ENCODE results near the gene MCEMP1. TPM values are rescaled to one million over a fixed set of nuclear protein-coding genes. Genes with fewer than 3 reads are reported as not detected.

Gene MCEMP1
- total RNA-seq, 3 donors from 2014 or later: 1.0 to 2.4 TPM; not detected in 1

GRCh38 chr19:7699003-7699402, 22.1 kb downstream of the MCEMP1 start:
- intact Hi-C loops (cut with DNase I; ENCODE audit: low total_unique reads): no loop called here
- Histone ChIP-seq H3K27ac (no peak overlapping the region), H3K9me3 (no peaks in the 10 kb centered on the region), H3K36me3 (no peaks in the 10 kb centered on the region), H3K4me1 (no peaks in the 10 kb centered on the region), H3K4me3 (no peak overlapping the region), H3K27me3 (peaks cover 0 to 51% of the 10 kb centered on the region in 2 donors)
- no peak for DNase-seq (ENCODE audit: low spot score in 2 of 2)
- TF ChIP-seq CTCF (IDR thresholded peaks at IDR 0.05): no peak
- no peak for TF ChIP-seq POLR2AphosphoS5 (IDR thresholded peaks at IDR 0.05)
- no peak for TF ChIP-seq POLR2A (IDR thresholded peaks at IDR 0.05)

- no peak for TF ChIP-seq POLR2AphosphoS5 (IDR thresholded peaks at IDR 0.05)
- H3K4me1 ChIP-seq: no peaks in the 10 kb centered on the region
- H3K9me3 ChIP-seq: no peaks in the 10 kb centered on the region
- intact Hi-C loops (cut with DNase I; ENCODE audit: low total_unique reads): no loop called here
- H3K27me3 ChIP-seq: peaks cover 0 to 57% of the 10 kb centered on the region in 2 donors
- no peak for DNase-seq (ENCODE audit: low spot score in 2 of 2)
- H3K36me3 ChIP-seq: no peaks in the 10 kb centered on the region
- no peak overlapping the region for H3K27ac ChIP-seq
- no peak overlapping the region for H3K4me3 ChIP-seq
These were observed 22.8 kb downstream of the MCEMP1 start for GRCh38 chr19:7699417-7700401.

GRCh38 chr19:7701049-7701653, 24.3 kb downstream of the MCEMP1 start:
- Histone ChIP-seq H3K36me3 (no peaks in the 10 kb centered on the region), H3K4me1 (no peaks in the 10 kb centered on the region), H3K27me3 (peaks cover 0 to 58% of the 10 kb centered on the region in 2 donors), H3K9me3 (no peaks in the 10 kb centered on the region), H3K4me3 (no peak overlapping the region), H3K27ac (no peak overlapping the region)
- no peak for TF ChIP-seq POLR2AphosphoS5 (IDR thresholded peaks at IDR 0.05)
- no peak for TF ChIP-seq POLR2A (IDR thresholded peaks at IDR 0.05)
- no peak for TF ChIP-seq CTCF (IDR thresholded peaks at IDR 0.05)
- intact Hi-C loops (cut with DNase I; ENCODE audit: low total_unique reads): no loop called here
- no peak for DNase-seq (ENCODE audit: low spot score in 2 of 2)

- no peaks in the 10 kb centered on the region for H3K36me3 ChIP-seq
- no peak for DNase-seq (ENCODE audit: low spot score in 2 of 2)
- H3K4me1 ChIP-seq: no peaks in the 10 kb centered on the region
- no peaks in the 10 kb centered on the region for H3K9me3 ChIP-seq
- H3K27ac ChIP-seq: no peak within 1 kb of the TSS
- H3K27me3 ChIP-seq: peaks cover 0 to 55% of the 10 kb centered on the region in 2 donors
- no peak for TF ChIP-seq POLR2A (IDR thresholded peaks at IDR 0.05)
- no peak for TF ChIP-seq POLR2AphosphoS5 (IDR thresholded peaks at IDR 0.05)
- no peak for TF ChIP-seq CTCF (IDR thresholded peaks at IDR 0.05)
- no peak within 1 kb of the TSS for H3K4me3 ChIP-seq
- intact Hi-C loops (cut with DNase I; ENCODE audit: low total_unique reads): no loop called here
These were observed 25.0 kb downstream of the MCEMP1 start, which contains the start of gene FCER2 for GRCh38 chr19:7701654-7702457. Gene FCER2 (minus strand): TSS chr19:7702131. CDS start chr19:7699760, 2,371 bp downstream.

GRCh38 chr19:7703332-7703731, 26.4 kb downstream of the MCEMP1 start:
- no peak for DNase-seq (ENCODE audit: low spot score in 2 of 2)
- Histone ChIP-seq H3K9me3 (no peaks in the 10 kb centered on the region), H3K4me1 (no peaks in the 10 kb centered on the region), H3K27ac (no peak overlapping the region), H3K4me3 (no peak overlapping the region), H3K36me3 (no peaks in the 10 kb centered on the region), H3K27me3 (peaks cover 0 to 40% of the 10 kb centered on the region in 2 donors)
- intact Hi-C loops (cut with DNase I; ENCODE audit: low total_unique reads): no loop called here
- TF ChIP-seq POLR2AphosphoS5 (IDR thresholded peaks at IDR 0.05) (no peak), POLR2A (IDR thresholded peaks at IDR 0.05) (no peak), CTCF (IDR thresholded peaks at IDR 0.05) (no peak)

Measured in breast epithelium (tissue), 4 donors.